Measurements from ENCODE around the gene CMTM8.

Gene CMTM8

GRCh38 chr3:32284443-32285212 is 46.1 kb downstream of the CMTM8 start:
- no peak for ATAC-seq (replicated peaks; ENCODE audit: extremely low read depth, poor library complexity, severe bottlenecking)
- Mint-ChIP-seq H3K27ac (ENCODE audit: low read depth) (peak overlapping the region; percentile 18), H3K36me3 (ENCODE audit: insufficient read depth) (no peaks in the 10 kb centered on the region)

DNA sequence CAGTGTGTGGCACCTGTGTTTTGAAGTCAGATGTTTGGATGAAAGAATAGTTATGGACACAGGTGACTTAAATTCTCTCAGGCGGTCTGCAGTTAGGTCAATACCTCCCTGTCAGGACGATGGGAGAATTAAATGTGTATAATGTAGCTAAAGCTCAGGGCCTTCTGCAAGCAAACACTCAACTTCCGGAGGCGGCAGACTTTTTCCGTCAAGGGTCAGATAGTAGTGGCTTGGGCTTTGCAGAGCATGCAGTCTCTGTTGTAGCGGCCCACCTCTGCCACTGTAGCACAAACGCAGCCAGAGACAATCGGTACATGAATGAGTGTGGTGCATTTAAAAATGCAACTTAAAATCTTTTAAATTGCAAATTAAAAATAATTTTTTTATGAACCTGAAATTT is 47.4 kb downstream of the CMTM8 start:
- H3K4me3 Mint-ChIP-seq = no peak overlapping the region
- peaks cover 10% of the 10 kb centered on the region for H3K4me1 Mint-ChIP-seq
- no peaks in the 10 kb centered on the region for H3K9me3 Mint-ChIP-seq
- no peak overlapping the region for H3K27ac Mint-ChIP-seq (ENCODE audit: low read depth)
- ATAC-seq (replicated peaks; ENCODE audit: extremely low read depth, poor library complexity, severe bottlenecking) = no peak
- H3K27me3 Mint-ChIP-seq = no peaks in the 10 kb centered on the region
- H3K36me3 Mint-ChIP-seq (ENCODE audit: insufficient read depth) = no peaks in the 10 kb centered on the region
- no peak for DNase-seq (ENCODE audit: low spot score in 2 of 2)

More at GRCh38 chr3:32284443-32285212, 46.1 kb downstream of the CMTM8 start:
- no peaks in the 10 kb centered on the region for H3K27me3 Mint-ChIP-seq
- no peak overlapping the region for H3K4me3 Mint-ChIP-seq
- H3K4me1 Mint-ChIP-seq = peaks cover 10% of the 10 kb centered on the region
- H3K9me3 Mint-ChIP-seq = no peaks in the 10 kb centered on the region
- DNase-seq (ENCODE audit: low spot score in 2 of 2) = no peak

GRCh38 chr3:32288819-32289218 is 50.3 kb downstream of the CMTM8 start:
- no peaks in the 10 kb centered on the region for H3K27me3 Mint-ChIP-seq
- ATAC-seq (replicated peaks; ENCODE audit: extremely low read depth, poor library complexity, severe bottlenecking) (peak; percentile 86), DNase-seq (ENCODE audit: low spot score in 2 of 2) (no peak)
- no peaks in the 10 kb centered on the region for H3K9me3 Mint-ChIP-seq
- peak overlapping the region; percentile 5 for H3K4me3 Mint-ChIP-seq
- peak overlapping the region; percentile 77 for H3K27ac Mint-ChIP-seq (ENCODE audit: low read depth)
- H3K4me1 Mint-ChIP-seq = peaks cover 10% of the 10 kb centered on the region
- no peaks in the 10 kb centered on the region for H3K36me3 Mint-ChIP-seq (ENCODE audit: insufficient read depth)

DNA sequence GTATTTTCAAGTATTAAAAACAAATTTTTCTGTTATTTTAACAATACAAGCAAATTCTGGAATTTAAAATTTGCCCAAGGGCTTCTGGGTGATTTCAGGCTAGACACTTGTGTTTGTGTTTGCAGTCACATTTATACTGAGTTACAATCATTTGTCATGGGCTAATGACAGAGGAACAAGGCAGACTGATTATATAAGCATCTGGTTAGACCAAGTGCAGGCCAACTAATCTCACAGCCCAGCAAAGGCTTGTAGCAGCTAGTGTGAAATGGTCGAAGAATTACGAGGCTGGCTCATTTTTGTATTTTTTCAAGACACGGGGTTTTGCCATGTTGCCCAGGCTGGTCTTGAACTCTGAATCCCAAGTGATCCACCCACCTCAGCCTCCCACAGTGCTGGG is 52.1 kb downstream of the CMTM8 start:
- Mint-ChIP-seq H3K4me3 (no peak overlapping the region), H3K36me3 (ENCODE audit: insufficient read depth) (no peaks in the 10 kb centered on the region), H3K4me1 (peaks cover 10% of the 10 kb centered on the region), H3K9me3 (no peaks in the 10 kb centered on the region), H3K27ac (ENCODE audit: low read depth) (no peak overlapping the region), H3K27me3 (no peaks in the 10 kb centered on the region)
- DNase-seq (ENCODE audit: low spot score in 2 of 2) (no peak), ATAC-seq (replicated peaks; ENCODE audit: extremely low read depth, poor library complexity, severe bottlenecking) (no peak)

- Mint-ChIP-seq H3K9me3 (no peaks in the 10 kb centered on the region), H3K36me3 (ENCODE audit: insufficient read depth) (no peaks in the 10 kb centered on the region), H3K4me3 (no peak overlapping the region), H3K27me3 (no peaks in the 10 kb centered on the region), H3K27ac (ENCODE audit: low read depth) (no peak overlapping the region), H3K4me1 (peaks cover 16% of the 10 kb centered on the region)
- ATAC-seq (replicated peaks; ENCODE audit: extremely low read depth, poor library complexity, severe bottlenecking) = no peak
- no peak for DNase-seq (ENCODE audit: low spot score in 2 of 2)
Measured at GRCh38 chr3:32292085-32292796, 53.8 kb downstream of the CMTM8 start.

DNA sequence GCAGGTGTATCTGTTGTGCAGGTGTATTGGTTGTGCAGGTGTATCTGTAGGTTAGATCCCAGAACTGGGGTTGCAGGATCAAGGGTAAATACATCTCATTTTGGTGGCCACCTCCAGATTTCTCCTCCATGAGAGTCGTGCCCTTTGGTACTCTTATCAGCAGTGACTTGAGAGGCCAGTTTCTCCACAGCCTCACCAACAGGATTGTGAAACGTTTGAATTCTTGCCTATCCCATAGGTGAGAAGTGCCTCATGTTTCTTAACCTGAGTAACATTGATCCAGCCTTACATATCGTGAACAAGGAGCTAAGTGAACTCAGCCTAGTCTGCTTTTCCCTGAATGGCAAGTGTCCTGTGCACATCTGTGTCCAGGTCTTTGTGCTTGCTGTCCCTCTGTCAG is 55.4 kb downstream of the CMTM8 start:
- ATAC-seq (replicated peaks; ENCODE audit: extremely low read depth, poor library complexity, severe bottlenecking) (no peak), DNase-seq (ENCODE audit: low spot score in 2 of 2) (no peak)
- peaks cover 18% of the 10 kb centered on the region for H3K4me1 Mint-ChIP-seq
- no peaks in the 10 kb centered on the region for H3K36me3 Mint-ChIP-seq (ENCODE audit: insufficient read depth)
- no peaks in the 10 kb centered on the region for H3K27me3 Mint-ChIP-seq
- no peak overlapping the region for H3K4me3 Mint-ChIP-seq
- H3K27ac Mint-ChIP-seq (ENCODE audit: low read depth) = no peak overlapping the region
- no peaks in the 10 kb centered on the region for H3K9me3 Mint-ChIP-seq

- Mint-ChIP-seq H3K36me3 (ENCODE audit: insufficient read depth) (no peaks in the 10 kb centered on the region), H3K4me3 (no peak overlapping the region), H3K9me3 (no peaks in the 10 kb centered on the region), H3K27me3 (no peaks in the 10 kb centered on the region), H3K4me1 (peaks cover 12% of the 10 kb centered on the region), H3K27ac (ENCODE audit: low read depth) (peak overlapping the region; percentile 46)
- DNase-seq (ENCODE audit: low spot score in 2 of 2) = peak; percentile 26 to 42
- ATAC-seq (replicated peaks; ENCODE audit: extremely low read depth, poor library complexity, severe bottlenecking) = peak; percentile 59
Measured at GRCh38 chr3:32296251-32297204, 58.0 kb downstream of the CMTM8 start.

DNA sequence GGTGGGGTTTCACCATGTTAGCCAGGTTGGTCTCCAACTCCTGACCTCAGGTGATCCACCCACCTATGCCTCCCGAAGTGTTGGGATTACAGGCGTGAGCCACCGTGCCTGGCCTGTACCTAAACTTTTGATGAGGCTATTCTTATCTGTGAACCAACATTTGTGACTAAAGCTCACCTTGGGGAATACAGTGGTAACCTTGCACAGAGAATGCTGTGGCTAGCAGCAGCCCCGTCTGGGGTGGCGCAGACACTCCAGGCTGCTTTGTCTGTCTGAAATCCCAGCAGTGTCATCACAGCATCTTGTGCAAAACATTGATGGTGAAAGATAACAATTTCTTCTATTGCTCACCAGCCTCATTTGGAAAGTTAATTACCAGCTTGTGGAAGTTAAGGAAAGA is 58.9 kb downstream of the CMTM8 start:
- ATAC-seq (replicated peaks; ENCODE audit: extremely low read depth, poor library complexity, severe bottlenecking) (peak; percentile 80), DNase-seq (ENCODE audit: low spot score in 2 of 2) (peak in 1 of 2 donors; percentile 11)
- Mint-ChIP-seq H3K36me3 (ENCODE audit: insufficient read depth) (no peaks in the 10 kb centered on the region), H3K4me1 (peaks cover 12% of the 10 kb centered on the region), H3K27me3 (no peaks in the 10 kb centered on the region), H3K27ac (ENCODE audit: low read depth) (no peak overlapping the region), H3K4me3 (no peak overlapping the region), H3K9me3 (no peaks in the 10 kb centered on the region)

GRCh38 chr3:32301426-32301825 is 62.9 kb downstream of the CMTM8 start:
- Mint-ChIP-seq H3K9me3 (no peaks in the 10 kb centered on the region), H3K27ac (ENCODE audit: low read depth) (no peak overlapping the region), H3K27me3 (no peaks in the 10 kb centered on the region), H3K4me3 (no peak overlapping the region), H3K4me1 (peaks cover 22% of the 10 kb centered on the region), H3K36me3 (ENCODE audit: insufficient read depth) (no peaks in the 10 kb centered on the region)
- no peak for ATAC-seq (replicated peaks; ENCODE audit: extremely low read depth, poor library complexity, severe bottlenecking)
- no peak for DNase-seq (ENCODE audit: low spot score in 2 of 2)

DNA sequence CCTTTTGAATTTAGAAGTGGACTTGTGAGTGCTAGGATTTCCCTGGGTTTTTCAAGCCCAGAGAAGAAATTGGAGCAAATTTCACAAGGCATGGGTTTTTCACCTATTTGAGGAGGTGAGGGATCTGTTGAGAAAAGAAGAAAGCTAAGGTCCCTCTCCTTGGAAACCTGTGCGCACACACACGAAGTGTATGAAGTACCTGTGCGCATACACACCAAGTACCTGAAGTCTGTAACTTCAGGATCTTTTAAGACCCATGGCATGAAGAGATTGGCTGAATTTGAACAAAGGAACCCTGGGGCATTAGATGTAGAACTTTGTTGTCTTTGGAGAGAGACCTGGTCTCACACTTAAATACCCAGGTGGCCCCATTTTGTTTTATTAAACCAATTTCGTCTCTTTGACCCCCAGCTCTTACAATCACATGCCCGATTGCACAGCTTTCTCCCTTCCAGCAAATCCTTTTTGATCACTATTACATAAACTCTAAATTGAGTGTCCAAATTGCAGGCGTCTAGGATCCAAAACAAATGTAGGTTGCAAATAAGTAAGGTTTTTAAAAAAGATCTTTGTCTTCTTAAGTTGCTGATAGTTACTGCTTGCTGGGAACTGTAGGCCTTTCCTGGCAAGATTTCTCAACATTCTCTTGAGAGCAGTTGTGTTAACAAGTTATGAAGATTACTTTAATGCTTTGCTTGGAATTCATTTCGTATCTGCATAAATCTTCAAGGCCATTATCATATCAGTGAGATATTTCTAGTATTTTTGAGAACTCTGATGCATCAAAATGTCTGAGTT is 64.3 kb downstream of the CMTM8 start:
- no peaks in the 10 kb centered on the region for H3K36me3 Mint-ChIP-seq (ENCODE audit: insufficient read depth)
- peak overlapping the region; percentile 30 for H3K4me3 Mint-ChIP-seq
- peaks cover 12% of the 10 kb centered on the region for H3K4me1 Mint-ChIP-seq
- peak overlapping the region; percentile 88 for H3K27ac Mint-ChIP-seq (ENCODE audit: low read depth)
- H3K9me3 Mint-ChIP-seq = no peaks in the 10 kb centered on the region
- DNase-seq (ENCODE audit: low spot score in 2 of 2) (no peak), ATAC-seq (replicated peaks; ENCODE audit: extremely low read depth, poor library complexity, severe bottlenecking) (no peak)
- no peaks in the 10 kb centered on the region for H3K27me3 Mint-ChIP-seq

DNA sequence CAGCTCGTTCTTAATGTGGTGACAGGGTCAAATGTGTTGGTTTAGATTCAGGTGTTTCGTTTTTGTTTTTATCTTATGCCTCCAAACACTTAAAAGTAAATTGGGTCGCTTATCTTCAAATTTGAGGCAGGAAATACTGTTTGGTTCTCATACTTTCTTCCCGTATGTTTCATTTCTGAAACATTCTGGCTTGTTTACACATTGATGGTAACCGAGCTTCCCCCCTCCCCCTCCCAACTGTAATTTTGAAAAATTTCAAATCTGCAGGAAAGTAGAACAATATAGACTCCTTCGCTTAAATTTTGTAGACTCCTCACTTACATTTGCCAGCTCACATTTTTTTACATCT is 64.9 kb downstream of the CMTM8 start:
- Mint-ChIP-seq H3K27ac (ENCODE audit: low read depth) (peak overlapping the region; percentile 88), H3K36me3 (ENCODE audit: insufficient read depth) (no peaks in the 10 kb centered on the region), H3K27me3 (no peaks in the 10 kb centered on the region), H3K9me3 (no peaks in the 10 kb centered on the region), H3K4me3 (peak overlapping the region; percentile 30), H3K4me1 (peaks cover 11% of the 10 kb centered on the region)
- DNase-seq (ENCODE audit: low spot score in 2 of 2) (no peak), ATAC-seq (replicated peaks; ENCODE audit: extremely low read depth, poor library complexity, severe bottlenecking) (peak; percentile 56)

Data from central memory CD8-positive, alpha-beta T cell (primary cell).